AG09319 (cell line): ENCODE measurements around the gene CDKL5.

Source experiments
- DNase-seq: peaks from one replicate; pipeline ENCODE4 v3.0.0-alpha.2; 2010; ENCODE audit warnings: low read depth; ENCODE audit errors: extremely low read depth
- TF ChIP-seq, protein P1 (sequence below): IDR thresholded peaks from 2 replicates; pipeline ENCODE4 v1.5.1; 2011; ENCODE audit warnings: low read depth, mild to moderate bottlenecking, inconsistent platforms, low read length, moderate library complexity

CDKL5 gene

GRCh38 chrX:18639280-18639679 is 213.9 kb downstream of the CDKL5 start:
- no peak for DNase-seq
- TF ChIP-seq, protein P1, sequence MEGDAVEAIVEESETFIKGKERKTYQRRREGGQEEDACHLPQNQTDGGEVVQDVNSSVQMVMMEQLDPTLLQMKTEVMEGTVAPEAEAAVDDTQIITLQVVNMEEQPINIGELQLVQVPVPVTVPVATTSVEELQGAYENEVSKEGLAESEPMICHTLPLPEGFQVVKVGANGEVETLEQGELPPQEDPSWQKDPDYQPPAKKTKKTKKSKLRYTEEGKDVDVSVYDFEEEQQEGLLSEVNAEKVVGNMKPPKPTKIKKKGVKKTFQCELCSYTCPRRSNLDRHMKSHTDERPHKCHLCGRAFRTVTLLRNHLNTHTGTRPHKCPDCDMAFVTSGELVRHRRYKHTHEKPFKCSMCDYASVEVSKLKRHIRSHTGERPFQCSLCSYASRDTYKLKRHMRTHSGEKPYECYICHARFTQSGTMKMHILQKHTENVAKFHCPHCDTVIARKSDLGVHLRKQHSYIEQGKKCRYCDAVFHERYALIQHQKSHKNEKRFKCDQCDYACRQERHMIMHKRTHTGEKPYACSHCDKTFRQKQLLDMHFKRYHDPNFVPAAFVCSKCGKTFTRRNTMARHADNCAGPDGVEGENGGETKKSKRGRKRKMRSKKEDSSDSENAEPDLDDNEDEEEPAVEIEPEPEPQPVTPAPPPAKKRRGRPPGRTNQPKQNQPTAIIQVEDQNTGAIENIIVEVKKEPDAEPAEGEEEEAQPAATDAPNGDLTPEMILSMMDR, result no peak

- DNase-seq, result no peak
- TF ChIP-seq, protein P1, result no peak
Measured at GRCh38 chrX:18640686-18641085, 215.3 kb downstream of the CDKL5 start.

GRCh38 chrX:18643243-18643642 is 217.8 kb downstream of the CDKL5 start:
- TF ChIP-seq, protein P1, result no peak

DNA sequence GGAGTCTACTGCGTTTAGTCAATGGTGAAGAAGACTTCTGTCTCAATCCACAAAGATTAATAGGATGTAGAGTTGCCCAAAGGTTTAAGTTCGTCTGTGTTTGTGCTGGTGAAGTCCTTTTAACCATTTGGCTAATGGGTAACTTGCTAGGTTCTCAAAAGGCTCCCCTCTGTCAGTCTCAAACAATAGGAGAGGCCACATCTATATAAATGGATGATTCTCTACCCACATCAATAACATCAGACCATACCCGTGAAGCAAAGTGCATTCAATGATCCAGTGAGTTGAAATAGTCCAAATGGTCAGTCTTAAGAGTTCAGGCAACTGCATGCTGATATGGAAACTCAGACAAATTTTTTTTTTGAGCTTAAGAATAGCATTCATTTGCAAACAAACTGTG is 218.4 kb downstream of the CDKL5 start:
- TF ChIP-seq, protein P1, result no peak
- no peak for DNase-seq

More at GRCh38 chrX:18643243-18643642, 217.8 kb downstream of the CDKL5 start:
- no peak for DNase-seq

GRCh38 chrX:18647621-18648020 is 222.2 kb downstream of the CDKL5 start:
- no peak for DNase-seq
- TF ChIP-seq, protein P1, result no peak

- no peak for DNase-seq
- TF ChIP-seq, protein P1, result no peak
Measured at GRCh38 chrX:18649498-18649951, 224.1 kb downstream of the CDKL5 start.

GRCh38 chrX:18650662-18651061 is 225.3 kb downstream of the CDKL5 start:
- TF ChIP-seq, protein P1, result no peak

More at GRCh38 chrX:18650662-18651061, 225.3 kb downstream of the CDKL5 start:
- no peak for DNase-seq
